Measurements from ENCODE around the gene CADM1. TPM values are rescaled to one million over a fixed set of nuclear protein-coding genes. Genes with fewer than 3 reads are reported as not detected.

Gene CADM1
- total and polyA plus RNA-seq, 2 donors (not counting 1 experiment from before 2014, with no cell fraction given) = 15.4 to 86.0 TPM

DNA sequence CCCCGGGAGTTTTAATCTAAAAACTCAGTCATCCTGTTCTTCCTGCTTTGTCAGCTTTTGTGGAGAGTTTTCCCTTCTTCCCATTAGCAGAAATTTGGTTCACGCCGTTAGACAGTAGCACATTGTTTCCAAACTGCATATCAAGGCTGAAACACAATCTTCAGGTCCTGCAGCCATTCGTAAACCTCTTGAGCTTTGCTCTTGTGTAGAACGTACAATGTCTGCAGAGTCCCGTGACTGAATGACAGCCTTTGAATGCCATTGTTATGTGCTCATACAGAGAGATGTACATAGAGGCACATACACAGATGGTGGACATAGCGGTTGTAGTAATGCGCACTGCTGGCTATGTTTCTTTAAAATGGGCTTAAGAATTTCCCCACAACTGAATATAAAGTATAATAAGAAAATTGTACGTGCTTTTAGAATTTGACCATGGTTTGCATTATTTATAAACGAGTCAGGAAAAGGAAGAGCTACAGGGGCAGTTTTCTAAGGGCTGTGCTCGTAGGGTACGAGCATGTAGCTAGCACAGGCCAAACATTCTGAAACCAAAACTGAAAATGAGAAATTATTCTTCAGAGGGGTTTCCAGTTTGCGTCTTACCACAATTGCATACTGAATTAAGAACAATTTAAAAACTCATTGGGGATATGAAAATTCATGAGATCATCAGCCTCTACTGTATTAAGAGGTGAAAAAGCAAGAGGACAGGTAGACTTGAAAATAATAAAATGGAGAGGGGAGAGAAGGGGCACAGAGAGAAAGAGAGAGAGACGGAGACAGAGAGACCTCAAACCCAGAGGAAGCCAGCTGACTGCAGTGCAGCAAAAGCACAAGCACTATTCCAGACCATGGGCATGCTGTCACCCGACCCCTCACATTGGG, 310.1 kb downstream of the CADM1 start:
- H3K79me2 ChIP-seq (ENCODE audit: control insufficient read depth, insufficient read depth, low read length) = no peaks in the 10 kb centered on the region
- H3K4me2 ChIP-seq (ENCODE audit: extremely low read depth, insufficient read depth, low read length) = no peak overlapping the region
- no peak overlapping the region for H3K4me3 ChIP-seq (replicated peaks in 1 of 4; ENCODE audit: control extremely low read depth in 1 of 4, insufficient read depth in 1 of 4, low read depth in 3 of 4, low read length in 4 of 4)
- H3K9me3 ChIP-seq (ENCODE audit: control insufficient read depth, insufficient read depth, low read depth, low read length) = no peaks in the 10 kb centered on the region
- no peak overlapping the region for H3K27ac ChIP-seq (ENCODE audit: insufficient read depth, low read length)
- no peaks in the 10 kb centered on the region for H3K4me1 ChIP-seq (ENCODE audit: control insufficient read depth, extremely low read depth, insufficient read depth, low read length)
- H3K9ac ChIP-seq (ENCODE audit: insufficient read depth, low read length) = no peak overlapping the region
- no peaks in the 10 kb centered on the region for H3K36me3 ChIP-seq (ENCODE audit: control insufficient read depth, insufficient read depth, low read length)
- DNase-seq (ENCODE audit: low read depth in 2 of 2) = peak in 1 of 2 donors; percentile 34
- no peak for TF ChIP-seq EZH2 (IDR thresholded peaks at IDR 0.05; ENCODE audit: low read length, missing control alignments)
- TF ChIP-seq, protein P1, sequence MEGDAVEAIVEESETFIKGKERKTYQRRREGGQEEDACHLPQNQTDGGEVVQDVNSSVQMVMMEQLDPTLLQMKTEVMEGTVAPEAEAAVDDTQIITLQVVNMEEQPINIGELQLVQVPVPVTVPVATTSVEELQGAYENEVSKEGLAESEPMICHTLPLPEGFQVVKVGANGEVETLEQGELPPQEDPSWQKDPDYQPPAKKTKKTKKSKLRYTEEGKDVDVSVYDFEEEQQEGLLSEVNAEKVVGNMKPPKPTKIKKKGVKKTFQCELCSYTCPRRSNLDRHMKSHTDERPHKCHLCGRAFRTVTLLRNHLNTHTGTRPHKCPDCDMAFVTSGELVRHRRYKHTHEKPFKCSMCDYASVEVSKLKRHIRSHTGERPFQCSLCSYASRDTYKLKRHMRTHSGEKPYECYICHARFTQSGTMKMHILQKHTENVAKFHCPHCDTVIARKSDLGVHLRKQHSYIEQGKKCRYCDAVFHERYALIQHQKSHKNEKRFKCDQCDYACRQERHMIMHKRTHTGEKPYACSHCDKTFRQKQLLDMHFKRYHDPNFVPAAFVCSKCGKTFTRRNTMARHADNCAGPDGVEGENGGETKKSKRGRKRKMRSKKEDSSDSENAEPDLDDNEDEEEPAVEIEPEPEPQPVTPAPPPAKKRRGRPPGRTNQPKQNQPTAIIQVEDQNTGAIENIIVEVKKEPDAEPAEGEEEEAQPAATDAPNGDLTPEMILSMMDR (conservative IDR thresholded peaks at IDR 0.05 in 1 of 2, IDR thresholded peaks at IDR 0.05 in 1 of 2; ENCODE audit: low read depth in 1 of 2, low read length in 2 of 2) = no peak
- H3K27me3 ChIP-seq (ENCODE audit: control insufficient read depth, insufficient read depth, low read length) = no peaks in the 10 kb centered on the region
- no peak overlapping the region for H2AFZ ChIP-seq (ENCODE audit: low read length)
- H4K20me1 ChIP-seq (ENCODE audit: control insufficient read depth, extremely low read depth, insufficient read depth, low read length) = no peaks in the 10 kb centered on the region

GRCh38 chr11:115191761-115192160, 312.5 kb downstream of the CADM1 start:
- Histone ChIP-seq H3K79me2 (ENCODE audit: control insufficient read depth, insufficient read depth, low read length) (no peaks in the 10 kb centered on the region), H4K20me1 (ENCODE audit: control insufficient read depth, extremely low read depth, insufficient read depth, low read length) (no peaks in the 10 kb centered on the region), H3K9me3 (ENCODE audit: control insufficient read depth, insufficient read depth, low read depth, low read length) (no peaks in the 10 kb centered on the region), H3K9ac (ENCODE audit: insufficient read depth, low read length) (no peak overlapping the region), H3K36me3 (ENCODE audit: control insufficient read depth, insufficient read depth, low read length) (no peaks in the 10 kb centered on the region), H3K27me3 (ENCODE audit: control insufficient read depth, insufficient read depth, low read length) (no peaks in the 10 kb centered on the region), H3K27ac (ENCODE audit: insufficient read depth, low read length) (no peak overlapping the region), H2AFZ (ENCODE audit: low read length) (no peak overlapping the region), H3K4me1 (ENCODE audit: control insufficient read depth, extremely low read depth, insufficient read depth, low read length) (no peaks in the 10 kb centered on the region), H3K4me2 (ENCODE audit: extremely low read depth, insufficient read depth, low read length) (no peak overlapping the region), H3K4me3 (replicated peaks in 1 of 4; ENCODE audit: control extremely low read depth in 1 of 4, insufficient read depth in 1 of 4, low read depth in 3 of 4, low read length in 4 of 4) (no peak overlapping the region)
- peak; percentile 45 to 68 for DNase-seq (ENCODE audit: low read depth in 2 of 2)
- TF ChIP-seq, protein P1 (conservative IDR thresholded peaks at IDR 0.05 in 1 of 2, IDR thresholded peaks at IDR 0.05 in 1 of 2; ENCODE audit: low read depth in 1 of 2, low read length in 2 of 2) = no peak
- no peak for TF ChIP-seq EZH2 (IDR thresholded peaks at IDR 0.05; ENCODE audit: low read length, missing control alignments)

GRCh38 chr11:115190196-115190595, 314.0 kb downstream of the CADM1 start:
- no peaks in the 10 kb centered on the region for H3K9me3 ChIP-seq (ENCODE audit: control insufficient read depth, insufficient read depth, low read depth, low read length)
- no peak overlapping the region for H3K9ac ChIP-seq (ENCODE audit: insufficient read depth, low read length)
- no peaks in the 10 kb centered on the region for H3K4me1 ChIP-seq (ENCODE audit: control insufficient read depth, extremely low read depth, insufficient read depth, low read length)
- TF ChIP-seq, protein P1 (conservative IDR thresholded peaks at IDR 0.05 in 1 of 2, IDR thresholded peaks at IDR 0.05 in 1 of 2; ENCODE audit: low read depth in 1 of 2, low read length in 2 of 2) = no peak
- no peak for TF ChIP-seq EZH2 (IDR thresholded peaks at IDR 0.05; ENCODE audit: low read length, missing control alignments)
- no peak overlapping the region for H3K4me3 ChIP-seq (replicated peaks in 1 of 4; ENCODE audit: control extremely low read depth in 1 of 4, insufficient read depth in 1 of 4, low read depth in 3 of 4, low read length in 4 of 4)
- no peaks in the 10 kb centered on the region for H4K20me1 ChIP-seq (ENCODE audit: control insufficient read depth, extremely low read depth, insufficient read depth, low read length)
- no peaks in the 10 kb centered on the region for H3K79me2 ChIP-seq (ENCODE audit: control insufficient read depth, insufficient read depth, low read length)
- no peaks in the 10 kb centered on the region for H3K27me3 ChIP-seq (ENCODE audit: control insufficient read depth, insufficient read depth, low read length)
- no peak overlapping the region for H3K4me2 ChIP-seq (ENCODE audit: extremely low read depth, insufficient read depth, low read length)
- DNase-seq (ENCODE audit: low read depth in 2 of 2) = no peak
- H2AFZ ChIP-seq (ENCODE audit: low read length) = no peak overlapping the region
- no peaks in the 10 kb centered on the region for H3K36me3 ChIP-seq (ENCODE audit: control insufficient read depth, insufficient read depth, low read length)
- H3K27ac ChIP-seq (ENCODE audit: insufficient read depth, low read length) = no peak overlapping the region
